ENCODE measurements around the gene INPP1. TPM values are rescaled to one million over a fixed set of nuclear protein-coding genes. Genes with fewer than 3 reads are reported as not detected.

INPP1 gene
- total RNA-seq, 1 donor from 2014 or later: 11.3 TPM

- Mint-ChIP-seq H3K4me1 (ENCODE audit: low read depth, unreplicated experiment) (peaks cover 4% of the 10 kb centered on the region), H3K4me3 (ENCODE audit: unreplicated experiment) (peak overlapping the region; percentile 97), H3K9me3 (ENCODE audit: unreplicated experiment) (no peaks in the 10 kb centered on the region), H3K27ac (ENCODE audit: unreplicated experiment) (peak overlapping the region; percentile 11), H3K36me3 (ENCODE audit: low read depth, unreplicated experiment) (no peaks in the 10 kb centered on the region), H3K27me3 (ENCODE audit: low read depth, unreplicated experiment) (no peaks in the 10 kb centered on the region)
- peaks cover 30% of the 10 kb centered on the region for H3K79me2 ChIP-seq (ENCODE audit: insufficient read depth, low read length)
- H3K4me1 ChIP-seq (ENCODE audit: insufficient read depth, low read length): peaks cover 7% of the 10 kb centered on the region
- H3K27ac ChIP-seq (ENCODE audit: low read depth, low read length): no peak overlapping the region
- H3K9me3 ChIP-seq (ENCODE audit: insufficient read depth, low read depth, low read length): no peaks in the 10 kb centered on the region
- H3K27me3 ChIP-seq (ENCODE audit: insufficient read depth, low read length): no peaks in the 10 kb centered on the region
- FAIRE-seq: no peak
- H4K20me1 ChIP-seq (ENCODE audit: insufficient read depth, low read length): no peaks in the 10 kb centered on the region
- TF ChIP-seq EZH2 (IDR thresholded peaks at IDR 0.05; ENCODE audit: insufficient read depth, low read length): no peak
- TF ChIP-seq CTCF (IDR thresholded peaks at IDR 0.05; ENCODE audit: insufficient read depth, low read depth, low read length): no peak
- H3K36me3 ChIP-seq (ENCODE audit: insufficient read depth, low read length): no peaks in the 10 kb centered on the region
- H3K9ac ChIP-seq (ENCODE audit: low read length): no peak overlapping the region
- H3K4me2 ChIP-seq (ENCODE audit: low read length): peak overlapping the region; percentile 99
- H3K4me3 ChIP-seq (ENCODE audit: insufficient read depth, low read depth, low read length): no peak overlapping the region
- no peak for DNase-seq (ENCODE audit: low read depth)
- H2AFZ ChIP-seq (ENCODE audit: low read depth, low read length): peak overlapping the region; percentile 85
Observed at GRCh38 chr2:190320696-190321095, 22.7 kb upstream of the INPP1 start.

GRCh38 chr2:190323406-190323805 lies 20.0 kb upstream of the INPP1 start:
- no peak overlapping the region for H3K9ac ChIP-seq (ENCODE audit: low read length)
- peaks cover 9% of the 10 kb centered on the region for H3K79me2 ChIP-seq (ENCODE audit: insufficient read depth, low read length)
- no peak for FAIRE-seq
- Mint-ChIP-seq H3K9me3 (ENCODE audit: unreplicated experiment) (no peaks in the 10 kb centered on the region), H3K4me1 (ENCODE audit: low read depth, unreplicated experiment) (peaks cover 4% of the 10 kb centered on the region), H3K4me3 (ENCODE audit: unreplicated experiment) (no peak overlapping the region), H3K27ac (ENCODE audit: unreplicated experiment) (no peak overlapping the region), H3K27me3 (ENCODE audit: low read depth, unreplicated experiment) (no peaks in the 10 kb centered on the region), H3K36me3 (ENCODE audit: low read depth, unreplicated experiment) (no peaks in the 10 kb centered on the region)
- no peaks in the 10 kb centered on the region for H3K36me3 ChIP-seq (ENCODE audit: insufficient read depth, low read length)
- H3K4me2 ChIP-seq (ENCODE audit: low read length): no peak overlapping the region
- H2AFZ ChIP-seq (ENCODE audit: low read depth, low read length): no peak overlapping the region
- DNase-seq (ENCODE audit: low read depth): no peak
- H3K9me3 ChIP-seq (ENCODE audit: insufficient read depth, low read depth, low read length): no peaks in the 10 kb centered on the region
- no peak overlapping the region for H3K4me3 ChIP-seq (ENCODE audit: insufficient read depth, low read depth, low read length)
- H3K27me3 ChIP-seq (ENCODE audit: insufficient read depth, low read length): peaks cover 5% of the 10 kb centered on the region
- TF ChIP-seq CTCF (IDR thresholded peaks at IDR 0.05; ENCODE audit: insufficient read depth, low read depth, low read length) (no peak), EZH2 (IDR thresholded peaks at IDR 0.05; ENCODE audit: insufficient read depth, low read length) (no peak)
- no peak overlapping the region for H3K27ac ChIP-seq (ENCODE audit: low read depth, low read length)
- no peaks in the 10 kb centered on the region for H4K20me1 ChIP-seq (ENCODE audit: insufficient read depth, low read length)
- H3K4me1 ChIP-seq (ENCODE audit: insufficient read depth, low read length): peaks cover 5% of the 10 kb centered on the region

GRCh38 chr2:190325588-190325987 lies 17.8 kb upstream of the INPP1 start:
- Histone ChIP-seq H3K27me3 (ENCODE audit: insufficient read depth, low read length) (peaks cover 5% of the 10 kb centered on the region), H4K20me1 (ENCODE audit: insufficient read depth, low read length) (no peaks in the 10 kb centered on the region), H3K4me2 (ENCODE audit: low read length) (no peak overlapping the region), H3K36me3 (ENCODE audit: insufficient read depth, low read length) (no peaks in the 10 kb centered on the region), H2AFZ (ENCODE audit: low read depth, low read length) (no peak overlapping the region), H3K79me2 (ENCODE audit: insufficient read depth, low read length) (no peaks in the 10 kb centered on the region), H3K4me3 (ENCODE audit: insufficient read depth, low read depth, low read length) (no peak overlapping the region), H3K9me3 (ENCODE audit: insufficient read depth, low read depth, low read length) (no peaks in the 10 kb centered on the region), H3K9ac (ENCODE audit: low read length) (no peak overlapping the region), H3K27ac (ENCODE audit: low read depth, low read length) (no peak overlapping the region), H3K4me1 (ENCODE audit: insufficient read depth, low read length) (no peaks in the 10 kb centered on the region)
- Mint-ChIP-seq H3K36me3 (ENCODE audit: low read depth, unreplicated experiment) (no peaks in the 10 kb centered on the region), H3K27ac (ENCODE audit: unreplicated experiment) (no peak overlapping the region), H3K4me3 (ENCODE audit: unreplicated experiment) (no peak overlapping the region), H3K4me1 (ENCODE audit: low read depth, unreplicated experiment) (no peaks in the 10 kb centered on the region), H3K9me3 (ENCODE audit: unreplicated experiment) (no peaks in the 10 kb centered on the region), H3K27me3 (ENCODE audit: low read depth, unreplicated experiment) (no peaks in the 10 kb centered on the region)
- DNase-seq (ENCODE audit: low read depth) (no peak), FAIRE-seq (no peak)
- TF ChIP-seq CTCF (IDR thresholded peaks at IDR 0.05; ENCODE audit: insufficient read depth, low read depth, low read length): no peak
- TF ChIP-seq EZH2 (IDR thresholded peaks at IDR 0.05; ENCODE audit: insufficient read depth, low read length): no peak
